Measurements from ENCODE around the gene ESPN. TPM values are rescaled to one million over a fixed set of nuclear protein-coding genes. Genes with fewer than 3 reads are reported as not detected.

The ESPN gene
- total and polyA plus RNA-seq, 2 of the 8 experiments (the other 6 are each of a cell fraction or from before 2014, with no cell fraction given), result 5.2 to 16.3 TPM

DNA sequence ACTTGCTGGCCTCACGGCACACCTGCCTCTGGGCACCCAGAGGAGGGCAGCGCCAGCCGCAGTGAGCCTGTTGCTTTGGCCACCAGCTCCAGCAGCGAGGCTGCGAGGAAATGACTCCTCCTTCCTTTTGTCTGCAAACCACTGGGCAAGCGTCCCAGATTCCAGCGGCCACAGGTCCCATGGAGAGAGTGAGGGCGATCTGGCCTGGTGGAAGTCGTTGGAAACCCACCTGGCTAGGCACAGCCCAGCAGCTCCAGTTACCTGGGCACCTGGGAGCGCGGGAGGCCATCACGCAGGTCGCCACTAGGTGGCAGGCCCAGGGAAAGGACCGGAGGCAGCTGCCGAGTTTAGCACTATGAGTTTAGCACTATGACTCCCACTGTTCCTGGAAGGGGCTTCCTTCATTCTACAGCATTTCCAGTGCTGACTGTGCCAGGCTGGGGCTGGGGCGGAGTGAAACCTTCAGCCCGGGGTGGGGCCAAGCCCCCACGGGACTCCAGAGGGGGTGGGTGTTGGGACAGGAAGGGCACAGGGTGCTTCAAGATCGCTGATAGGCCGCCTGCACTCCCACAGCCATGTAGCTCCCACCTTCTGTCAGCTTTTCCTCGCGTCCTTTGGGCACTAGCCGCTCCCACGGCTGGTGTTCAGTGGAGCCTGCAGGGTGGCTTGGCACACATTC lies 1.1 kb upstream of the ESPN start (continued):
- TF ChIP-seq, protein P1, sequence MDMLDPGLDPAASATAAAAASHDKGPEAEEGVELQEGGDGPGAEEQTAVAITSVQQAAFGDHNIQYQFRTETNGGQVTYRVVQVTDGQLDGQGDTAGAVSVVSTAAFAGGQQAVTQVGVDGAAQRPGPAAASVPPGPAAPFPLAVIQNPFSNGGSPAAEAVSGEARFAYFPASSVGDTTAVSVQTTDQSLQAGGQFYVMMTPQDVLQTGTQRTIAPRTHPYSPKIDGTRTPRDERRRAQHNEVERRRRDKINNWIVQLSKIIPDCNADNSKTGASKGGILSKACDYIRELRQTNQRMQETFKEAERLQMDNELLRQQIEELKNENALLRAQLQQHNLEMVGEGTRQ (IDR thresholded peaks at IDR 0.05; ENCODE audit: low read length), result 0 out of 2 replicates have a peak, but pooled peaks have one; percentile 5
- TF ChIP-seq TBP (IDR thresholded peaks at IDR 0.05; ENCODE audit: low read depth, low read length) (peak; percentile 32; the same call in 1 of the 2 replicates), SP4 (IDR thresholded peaks at IDR 0.05; ENCODE audit: low read length) (no peak), POU5F1 (IDR thresholded peaks at IDR 0.05; ENCODE audit: low read depth, low read length) (no peak), YY1 (IDR thresholded peaks at IDR 0.05; ENCODE audit: low read depth, low read length) (peak; percentile 67; the same call in 1 of the 2 replicates), JUND (IDR thresholded peaks at IDR 0.05; ENCODE audit: low read length) (no peak), EP300 (IDR thresholded peaks at IDR 0.05; ENCODE audit: borderline replicate concordance in 1 of 2, low read depth in 2 of 2, low read length in 2 of 2) (no peak)

All from H1 (cell line).